Measurements from ENCODE around the gene ARRDC2. TPM values are rescaled to one million over a fixed set of nuclear protein-coding genes. Genes with fewer than 3 reads are reported as not detected.
"Not testable (repeated sequence)": the region's sequence is repeated elsewhere in the genome, so short reads cannot be mapped to it uniquely, and the experiment has no call there.

ARRDC2 gene
- total RNA-seq = 1.6 TPM

DNA sequence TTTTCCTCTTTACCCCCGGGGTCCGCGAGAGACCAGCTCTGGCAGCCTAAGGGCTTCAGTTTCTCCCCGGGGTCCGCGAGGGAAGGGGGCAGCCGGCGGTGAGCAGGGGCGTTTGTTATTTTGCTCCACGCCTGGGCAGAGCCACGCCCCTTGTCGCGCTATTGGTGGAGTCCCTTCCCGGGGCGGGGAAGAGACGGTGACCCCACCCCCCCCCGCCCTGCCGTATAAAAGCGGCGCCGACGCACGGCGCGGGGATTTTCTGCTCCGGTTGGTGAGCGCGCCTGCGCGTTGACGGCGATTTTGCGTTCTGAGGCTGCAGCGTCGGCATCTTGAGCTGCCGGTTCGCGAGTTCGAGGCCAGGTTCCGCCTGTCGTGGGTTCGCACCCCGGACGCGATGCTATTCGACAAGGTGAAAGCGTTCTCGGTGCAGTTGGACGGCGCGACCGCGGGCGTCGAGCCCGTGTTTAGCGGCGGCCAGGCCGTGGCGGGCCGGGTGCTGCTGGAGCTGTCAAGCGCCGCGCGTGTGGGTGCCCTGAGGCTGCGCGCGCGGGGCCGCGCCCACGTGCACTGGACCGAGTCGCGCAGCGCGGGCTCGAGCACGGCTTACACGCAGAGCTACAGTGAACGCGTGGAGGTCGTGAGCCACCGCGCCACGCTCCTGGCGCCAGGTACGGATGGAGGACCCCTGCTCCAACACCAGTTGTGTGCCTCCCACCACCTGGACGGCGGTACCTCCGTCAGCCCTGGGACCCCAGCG lies at the start of gene ARRDC2:
Gene ARRDC2 (plus strand): TSS at position 254 of the 757 bp plus-strand sequence. CDS start 141 bp downstream, at position 395.
- FAIRE-seq (no peak), DNase-seq (ENCODE audit: low spot score in 2 of 2) (peak; percentile 98 to 99)

- FAIRE-seq = no peak
- DNase-seq (ENCODE audit: low spot score in 2 of 2) = no peak
These were observed 43.9 kb upstream of the ARRDC2 start for GRCh38 chr19:17963936-17964691.

DNA sequence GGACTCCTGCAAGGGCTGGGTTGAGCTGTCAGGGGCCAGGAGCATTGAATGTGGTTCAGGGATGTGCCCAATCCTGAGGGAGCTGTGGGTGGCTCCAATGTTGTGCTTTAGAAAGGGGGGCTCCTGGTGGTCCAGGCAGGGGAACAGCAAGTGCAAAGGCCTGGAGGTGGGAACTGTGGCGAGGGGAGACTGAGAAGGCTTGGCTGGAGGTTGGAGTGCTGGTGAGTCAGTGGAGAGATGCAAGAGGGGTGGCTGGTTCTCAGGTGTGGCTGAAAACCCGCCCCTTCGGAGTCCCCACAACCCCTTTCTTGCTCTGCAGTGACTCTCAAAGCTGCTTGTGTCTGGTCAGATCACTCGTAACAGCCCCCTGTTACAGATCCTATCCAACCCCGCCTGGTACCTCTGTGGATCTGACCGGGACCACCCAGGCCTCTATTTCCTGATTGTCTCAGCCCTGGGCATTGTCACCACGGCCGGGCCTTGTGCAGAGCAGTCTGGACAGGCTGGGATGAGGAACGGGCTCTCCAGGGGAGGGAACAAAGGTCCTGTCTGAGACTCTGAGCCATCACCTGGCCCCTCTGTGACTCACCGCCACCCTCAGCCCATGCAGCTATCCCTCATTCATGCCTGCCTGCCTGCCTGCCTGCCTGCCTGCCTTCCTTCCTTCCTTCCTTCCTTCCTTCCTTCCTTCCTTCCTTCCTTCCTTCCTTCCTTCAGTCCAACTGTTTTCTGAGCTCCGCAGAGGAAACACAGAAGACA lies 42.4 kb upstream of the ARRDC2 start:
- FAIRE-seq (no peak), DNase-seq (ENCODE audit: low spot score in 2 of 2) (no peak)

- no peak for FAIRE-seq
- DNase-seq (ENCODE audit: low spot score in 2 of 2) = no peak
These were observed 41.9 kb upstream of the ARRDC2 start for GRCh38 chr19:17966129-17966483.

DNA sequence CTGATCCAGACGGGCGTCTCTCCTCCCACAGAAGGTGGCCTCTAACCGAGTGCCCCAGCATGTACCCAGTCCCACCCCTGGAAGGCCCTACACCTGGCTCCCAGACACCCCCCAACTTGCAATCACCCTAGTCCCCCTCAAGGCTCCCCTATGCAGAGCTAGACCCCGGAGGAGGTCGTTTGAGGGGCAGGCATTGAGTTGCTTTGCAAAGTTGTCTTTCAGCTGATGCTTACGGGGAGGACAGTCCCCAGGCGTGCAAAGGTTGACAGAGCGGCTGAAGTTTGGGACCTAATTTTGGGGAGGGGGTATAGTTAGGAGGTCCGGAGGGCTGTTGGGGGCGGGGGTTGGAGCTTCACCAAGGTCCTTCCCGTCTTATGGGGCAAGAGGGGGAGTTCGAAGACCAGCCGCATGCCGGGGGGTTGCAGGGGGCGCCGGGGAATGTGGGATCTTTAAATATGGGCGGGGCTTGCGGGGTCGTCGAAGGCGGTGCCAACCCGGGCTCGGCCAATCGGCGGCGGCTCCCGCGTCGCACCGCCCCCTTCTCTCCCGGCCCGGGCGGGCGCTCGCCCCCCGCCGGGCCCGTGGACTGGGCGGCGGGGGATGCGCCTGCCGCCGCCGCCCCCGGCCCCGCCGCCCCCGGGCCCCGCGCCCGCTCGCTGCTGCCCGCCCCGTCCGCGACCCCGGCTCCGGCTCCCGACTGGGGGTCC lies 41.3 kb upstream of the ARRDC2 start, which contains the start of gene KCNN1:
Gene KCNN1 (plus strand): TSS at position 558 of the 707 bp plus-strand sequence. CDS start 6,782 bp downstream, outside the sequence.
- FAIRE-seq = no peak
- DNase-seq (ENCODE audit: low spot score in 2 of 2) = peak; percentile 81 to 91

- no peak for DNase-seq (ENCODE audit: low spot score in 2 of 2)
These were observed 40.5 kb upstream of the ARRDC2 start for GRCh38 chr19:17967257-17968051.

GRCh38 chr19:17968362-17968761 lies 39.6 kb upstream of the ARRDC2 start:
- no peak for FAIRE-seq
- DNase-seq (ENCODE audit: low spot score in 2 of 2) = no peak

More at GRCh38 chr19:17967257-17968051, 40.5 kb upstream of the ARRDC2 start:
- no peak for FAIRE-seq

GRCh38 chr19:17969096-17969792 lies 38.7 kb upstream of the ARRDC2 start:
- FAIRE-seq = no peak

DNA sequence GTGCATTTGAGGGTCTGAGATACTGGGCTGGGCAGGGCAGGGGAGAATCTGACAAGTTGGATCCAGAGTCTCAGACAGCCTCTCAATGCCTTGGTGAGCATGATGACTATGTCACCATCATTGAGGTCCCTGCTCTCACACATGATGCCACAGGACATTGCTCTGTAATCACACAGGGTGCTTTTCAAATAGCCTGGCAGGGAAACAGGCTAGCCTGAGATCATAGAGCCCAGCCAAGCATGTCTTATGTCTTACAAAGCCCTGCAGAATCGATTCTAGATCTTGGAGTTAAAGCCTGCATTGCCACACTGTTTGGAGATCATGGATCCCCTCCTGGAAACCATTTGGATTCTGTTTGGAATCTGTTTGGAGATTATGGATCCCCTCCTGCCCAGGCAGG lies 35.7 kb upstream of the ARRDC2 start:
- DNase-seq (ENCODE audit: low spot score in 2 of 2) = no peak
- no peak for FAIRE-seq

More at GRCh38 chr19:17969096-17969792, 38.7 kb upstream of the ARRDC2 start:
- no peak for DNase-seq (ENCODE audit: low spot score in 2 of 2)

GRCh38 chr19:17973759-17974158 lies 34.2 kb upstream of the ARRDC2 start:
- no peak for DNase-seq (ENCODE audit: low spot score in 2 of 2)
- FAIRE-seq = no peak

GRCh38 chr19:17974551-17974950 lies 33.4 kb upstream of the ARRDC2 start:
- FAIRE-seq (no peak), DNase-seq (ENCODE audit: low spot score in 2 of 2) (no peak)

GRCh38 chr19:17975032-17975431 lies 32.9 kb upstream of the ARRDC2 start:
- DNase-seq (ENCODE audit: low spot score in 2 of 2) (no peak), FAIRE-seq (no peak)

- FAIRE-seq = no peak
- DNase-seq (ENCODE audit: low spot score in 2 of 2) = no peak
These were observed 30.9 kb upstream of the ARRDC2 start for GRCh38 chr19:17977021-17977420.

DNA sequence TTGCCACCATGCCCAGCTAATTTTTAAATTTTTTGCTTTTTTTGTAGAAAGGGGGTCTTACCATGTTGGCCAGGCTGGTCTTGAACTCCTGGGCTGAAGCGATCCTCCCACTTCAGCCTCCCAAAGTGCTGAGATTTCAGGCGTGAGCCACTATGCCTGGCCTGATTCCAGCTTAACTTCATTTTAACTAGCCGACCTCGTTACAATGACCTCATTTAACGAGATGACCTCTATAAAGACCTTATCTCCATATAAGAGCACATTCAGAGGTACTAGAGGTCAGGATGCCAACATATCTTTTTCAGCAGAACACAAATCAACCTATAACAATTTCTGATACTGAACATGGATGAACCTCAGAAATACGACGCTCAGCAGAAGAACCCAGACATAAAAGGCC lies 30.5 kb upstream of the ARRDC2 start:
- FAIRE-seq = no peak
- no peak for DNase-seq (ENCODE audit: low spot score in 2 of 2)

GRCh38 chr19:17981611-17982010 lies 26.4 kb upstream of the ARRDC2 start:
- FAIRE-seq (no peak), DNase-seq (ENCODE audit: low spot score in 2 of 2) (no peak)

DNA sequence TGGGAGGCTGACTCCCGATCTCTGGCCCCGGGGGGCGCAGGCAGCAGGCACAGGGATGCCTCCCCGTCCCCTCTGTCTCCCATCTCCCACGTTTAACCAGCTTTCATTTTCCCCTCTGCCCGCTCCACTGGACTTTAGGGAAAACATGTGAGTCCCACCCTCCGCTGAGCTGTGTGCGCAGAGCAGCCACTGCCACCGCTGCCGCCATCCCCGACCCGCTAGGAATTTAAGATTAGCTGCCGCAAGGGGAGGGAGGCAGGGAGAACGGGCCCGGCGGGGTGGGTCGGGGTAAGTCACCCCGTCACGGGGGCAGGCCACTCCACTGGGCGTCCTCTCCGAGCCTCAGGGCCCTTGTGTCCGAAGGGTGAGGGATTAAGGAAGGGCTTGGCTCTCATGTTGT lies 25.5 kb upstream of the ARRDC2 start:
- no peak for FAIRE-seq

DNA sequence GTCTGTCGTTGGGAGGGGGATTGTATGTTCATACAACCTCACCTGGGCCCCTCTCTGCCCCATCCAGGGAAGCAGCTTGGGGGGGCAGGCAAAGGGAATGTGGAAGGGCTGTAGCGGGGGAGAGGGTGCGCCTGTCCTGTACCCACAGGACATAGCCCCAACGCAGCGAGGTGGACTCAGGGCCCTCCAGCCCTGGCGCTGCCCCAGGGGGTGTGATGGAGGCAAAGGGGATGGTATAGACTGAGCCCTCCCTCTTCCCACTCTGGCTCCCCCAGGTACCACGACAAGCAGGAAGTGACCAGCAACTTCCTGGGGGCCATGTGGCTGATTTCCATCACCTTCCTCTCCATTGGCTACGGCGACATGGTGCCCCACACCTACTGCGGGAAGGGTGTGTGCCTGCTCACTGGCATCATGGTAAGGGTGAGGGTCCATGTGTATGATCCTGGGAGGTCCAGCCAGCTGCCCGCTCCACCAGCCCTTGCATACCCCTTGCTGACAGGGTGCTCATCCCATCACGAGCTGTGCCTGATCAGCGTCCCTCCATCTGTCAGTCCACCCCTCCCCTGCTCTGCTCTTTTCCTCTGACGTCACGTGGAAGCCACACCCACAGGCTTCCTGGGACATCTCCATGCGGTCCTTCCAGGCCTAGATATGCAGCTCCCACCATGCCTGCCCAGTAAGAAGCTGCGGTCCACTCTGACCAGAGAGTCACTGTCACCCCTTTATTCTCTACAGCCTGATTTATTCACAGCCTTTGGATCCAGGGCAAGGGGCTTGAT lies 22.7 kb upstream of the ARRDC2 start:
- DNase-seq (ENCODE audit: low spot score in 2 of 2) = no peak
- no peak for FAIRE-seq

More for the DNA sequence above, 25.5 kb upstream of the ARRDC2 start:
- no peak for DNase-seq (ENCODE audit: low spot score in 2 of 2)

GRCh38 chr19:17986569-17986968 lies 21.4 kb upstream of the ARRDC2 start:
- not testable (repeated sequence) for DNase-seq (ENCODE audit: low spot score in 2 of 2); FAIRE-seq

All from frontal cortex (tissue), 4 donors.